ENCODE results near the gene EXT2. TPM values are rescaled to one million over a fixed set of nuclear protein-coding genes. Genes with fewer than 3 reads are reported as not detected.

Gene EXT2
- total and polyA plus RNA-seq, 2 experiments from 2014 or later: 44.1 to 53.1 TPM

DNA sequence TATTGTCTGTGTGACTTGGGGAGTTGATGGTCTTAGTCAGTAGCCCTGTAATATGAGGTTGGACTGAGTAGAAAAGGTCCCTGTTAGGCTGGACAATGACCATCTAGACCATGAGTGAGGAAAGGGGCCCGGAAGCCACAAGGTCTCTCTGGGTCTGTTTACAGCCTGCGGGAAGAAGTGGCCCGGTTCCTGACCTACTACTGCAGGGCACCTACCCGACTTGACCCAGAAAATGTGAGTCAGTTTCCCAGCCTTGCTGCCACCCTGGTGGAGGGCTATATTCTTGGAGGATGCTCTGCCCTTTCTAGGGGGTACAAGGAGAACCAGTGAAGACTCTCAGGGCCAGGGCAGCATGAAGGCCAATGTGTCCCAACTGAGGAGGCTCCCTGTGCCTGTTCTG lies 44.3 kb upstream of the EXT2 start:
- H3K27me3 ChIP-seq: peaks cover 8% of the 10 kb centered on the region
- TF ChIP-seq, protein P1, sequence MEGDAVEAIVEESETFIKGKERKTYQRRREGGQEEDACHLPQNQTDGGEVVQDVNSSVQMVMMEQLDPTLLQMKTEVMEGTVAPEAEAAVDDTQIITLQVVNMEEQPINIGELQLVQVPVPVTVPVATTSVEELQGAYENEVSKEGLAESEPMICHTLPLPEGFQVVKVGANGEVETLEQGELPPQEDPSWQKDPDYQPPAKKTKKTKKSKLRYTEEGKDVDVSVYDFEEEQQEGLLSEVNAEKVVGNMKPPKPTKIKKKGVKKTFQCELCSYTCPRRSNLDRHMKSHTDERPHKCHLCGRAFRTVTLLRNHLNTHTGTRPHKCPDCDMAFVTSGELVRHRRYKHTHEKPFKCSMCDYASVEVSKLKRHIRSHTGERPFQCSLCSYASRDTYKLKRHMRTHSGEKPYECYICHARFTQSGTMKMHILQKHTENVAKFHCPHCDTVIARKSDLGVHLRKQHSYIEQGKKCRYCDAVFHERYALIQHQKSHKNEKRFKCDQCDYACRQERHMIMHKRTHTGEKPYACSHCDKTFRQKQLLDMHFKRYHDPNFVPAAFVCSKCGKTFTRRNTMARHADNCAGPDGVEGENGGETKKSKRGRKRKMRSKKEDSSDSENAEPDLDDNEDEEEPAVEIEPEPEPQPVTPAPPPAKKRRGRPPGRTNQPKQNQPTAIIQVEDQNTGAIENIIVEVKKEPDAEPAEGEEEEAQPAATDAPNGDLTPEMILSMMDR (IDR thresholded peaks at IDR 0.05; ENCODE audit: low read depth, low read length): no peak
- H3K36me3 ChIP-seq: no peaks in the 10 kb centered on the region
- H3K4me3 ChIP-seq: no peak overlapping the region
- H3K9me3 ChIP-seq (ENCODE audit: low read depth): no peaks in the 10 kb centered on the region
- H3K4me1 ChIP-seq (ENCODE audit: low read depth): no peaks in the 10 kb centered on the region
- no peak overlapping the region for H3K27ac ChIP-seq
- no peak for DNase-seq (ENCODE audit: low read depth in 1 of 2, low spot score in 1 of 2)

DNA sequence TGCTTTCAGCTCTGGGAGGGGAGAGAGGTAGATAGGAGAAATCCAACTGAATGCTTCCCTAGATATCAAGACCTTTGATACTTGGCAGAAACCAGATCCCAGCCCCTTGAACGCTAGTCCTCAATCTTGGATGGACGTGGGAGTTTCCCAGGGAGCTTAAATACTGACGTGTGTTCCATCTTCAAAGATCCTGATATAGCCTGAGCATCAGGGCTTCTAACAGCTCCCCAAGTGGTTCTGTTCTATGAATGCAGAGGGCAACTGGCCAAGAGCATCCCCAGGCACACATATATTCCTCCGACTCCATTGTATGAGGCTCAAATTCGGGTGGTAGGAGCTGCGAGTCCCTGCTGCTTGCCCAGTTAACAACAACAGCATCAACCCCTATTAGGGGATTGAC lies 38.1 kb upstream of the EXT2 start:
- H3K36me3 ChIP-seq: no peaks in the 10 kb centered on the region
- TF ChIP-seq, protein P1 (IDR thresholded peaks at IDR 0.05; ENCODE audit: low read depth, low read length): no peak

DNA sequence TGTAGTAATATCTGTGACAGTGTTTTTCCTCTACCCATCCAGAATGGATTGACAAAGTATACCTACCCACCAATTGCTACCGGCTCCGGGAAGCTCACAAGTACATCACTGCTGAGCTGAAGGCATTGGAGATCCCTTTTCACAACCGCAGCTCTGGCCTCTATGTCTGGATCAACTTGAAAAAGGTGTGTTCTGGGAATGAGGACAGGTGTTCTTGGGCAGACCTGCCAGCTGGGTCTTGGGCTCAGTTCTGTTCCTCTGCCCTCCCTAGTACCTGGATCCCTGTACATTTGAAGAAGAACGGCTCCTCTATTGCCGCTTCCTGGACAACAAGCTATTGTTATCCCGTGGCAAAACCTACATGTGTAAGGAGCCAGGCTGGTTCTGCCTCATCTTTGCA lies 37.2 kb upstream of the EXT2 start:
- TF ChIP-seq, protein P1 (IDR thresholded peaks at IDR 0.05; ENCODE audit: low read depth, low read length): no peak
- no peaks in the 10 kb centered on the region for H3K4me1 ChIP-seq (ENCODE audit: low read depth)
- DNase-seq (ENCODE audit: low read depth in 1 of 2, low spot score in 1 of 2): no peak
- H3K27me3 ChIP-seq: no peaks in the 10 kb centered on the region
- H3K4me3 ChIP-seq: no peak overlapping the region
- no peaks in the 10 kb centered on the region for H3K36me3 ChIP-seq
- H3K9me3 ChIP-seq (ENCODE audit: low read depth): no peaks in the 10 kb centered on the region
- no peak overlapping the region for H3K27ac ChIP-seq

More for the DNA sequence above, 38.1 kb upstream of the EXT2 start:
- no peak overlapping the region for H3K27ac ChIP-seq
- DNase-seq (ENCODE audit: low read depth in 1 of 2, low spot score in 1 of 2): no peak
- no peaks in the 10 kb centered on the region for H3K9me3 ChIP-seq (ENCODE audit: low read depth)
- no peaks in the 10 kb centered on the region for H3K27me3 ChIP-seq
- H3K4me1 ChIP-seq (ENCODE audit: low read depth): no peaks in the 10 kb centered on the region
- H3K4me3 ChIP-seq: no peak overlapping the region

DNA sequence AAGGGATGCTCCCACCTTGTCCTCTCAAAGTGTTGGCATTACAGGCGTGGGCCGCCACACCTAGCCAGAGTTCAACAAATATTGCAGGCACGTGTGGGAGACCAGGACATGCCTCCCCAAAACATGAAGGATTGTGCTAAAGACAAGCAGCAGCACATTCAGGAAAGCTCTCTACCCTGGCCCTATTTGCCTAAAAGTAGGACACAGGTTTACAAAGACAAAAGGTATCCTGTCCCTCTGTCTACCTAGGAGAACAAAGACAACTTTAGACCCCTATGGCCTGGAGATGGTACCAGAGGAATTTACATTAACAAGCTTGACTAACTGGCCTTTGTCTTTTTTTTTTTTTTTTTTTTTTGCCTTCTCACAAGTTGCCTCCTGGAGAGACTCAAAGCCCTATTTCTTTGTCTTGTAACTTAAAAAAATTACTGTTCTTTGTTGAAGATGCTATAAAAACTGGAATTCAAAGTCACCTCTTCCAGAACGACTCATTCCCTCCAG lies 30.3 kb upstream of the EXT2 start:
- H3K27me3 ChIP-seq: no peaks in the 10 kb centered on the region
- no peaks in the 10 kb centered on the region for H3K36me3 ChIP-seq
- no peak overlapping the region for H3K4me3 ChIP-seq
- no peaks in the 10 kb centered on the region for H3K4me1 ChIP-seq (ENCODE audit: low read depth)
- no peak for DNase-seq (ENCODE audit: low read depth in 1 of 2, low spot score in 1 of 2)
- TF ChIP-seq, protein P1 (IDR thresholded peaks at IDR 0.05; ENCODE audit: low read depth, low read length): no peak
- H3K27ac ChIP-seq: no peak overlapping the region
- H3K9me3 ChIP-seq (ENCODE audit: low read depth): no peaks in the 10 kb centered on the region

DNA sequence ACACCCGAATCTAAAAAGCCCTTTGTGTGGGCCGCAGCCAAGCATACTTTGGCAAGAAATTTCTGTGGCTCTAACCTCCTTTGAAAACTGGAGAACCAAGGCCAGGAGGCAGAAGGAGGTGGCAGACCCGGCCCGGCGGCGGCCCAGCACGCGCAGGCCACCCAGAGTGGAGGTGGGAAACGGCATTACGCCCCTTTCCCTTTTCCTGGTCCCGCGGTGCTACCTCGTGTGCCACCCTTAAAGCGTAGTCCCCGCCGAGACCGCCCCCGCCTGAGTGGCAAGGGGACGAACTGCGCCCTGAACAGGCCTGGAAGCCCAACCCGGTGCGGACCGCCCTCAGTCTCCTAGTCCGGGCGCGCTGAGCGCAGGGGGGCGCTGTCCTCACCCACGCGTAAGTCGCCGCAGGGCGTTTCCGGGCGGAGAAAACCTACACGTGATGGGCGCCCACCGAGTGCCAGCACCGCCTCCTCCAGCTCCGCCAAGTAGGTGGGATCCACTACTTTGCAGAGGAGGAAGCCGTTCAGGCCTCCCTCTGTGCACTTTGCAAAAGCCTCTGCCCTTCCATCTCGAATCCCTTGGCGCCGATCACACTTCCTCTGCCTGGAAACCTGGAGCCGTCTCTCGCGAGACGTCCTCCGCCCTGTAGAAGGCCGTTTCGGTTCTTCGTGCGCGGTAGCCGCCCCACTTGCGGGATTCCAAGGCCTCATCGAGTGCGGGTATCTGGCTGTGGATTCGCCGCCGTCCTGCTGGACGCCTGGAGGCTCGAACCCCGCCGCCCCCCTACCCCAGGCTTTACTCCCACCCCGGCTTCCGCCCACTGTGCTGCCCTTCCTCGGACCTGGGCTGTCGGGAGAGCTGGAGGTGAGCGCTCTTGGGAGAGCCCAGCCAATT lies 29.4 kb upstream of the EXT2 start, which contains the start of gene ACCS:
Gene ACCS (plus strand): TSS at position 430 of the 891 bp plus-strand sequence. CDS start 1,358 bp downstream, outside the sequence.
- peak; percentile 89 to 98 for DNase-seq (ENCODE audit: low read depth in 1 of 2, low spot score in 1 of 2)
- TF ChIP-seq, protein P1 (IDR thresholded peaks at IDR 0.05; ENCODE audit: low read depth, low read length): peak; percentile 54

More for the DNA sequence above, 29.4 kb upstream of the EXT2 start, which contains the start of gene ACCS:
- no peaks in the 10 kb centered on the region for H3K36me3 ChIP-seq
- H3K27ac ChIP-seq: peak within 1 kb of the TSS; percentile 45
- H3K9me3 ChIP-seq (ENCODE audit: low read depth): no peaks in the 10 kb centered on the region
- H3K27me3 ChIP-seq: no peaks in the 10 kb centered on the region
- no peaks in the 10 kb centered on the region for H3K4me1 ChIP-seq (ENCODE audit: low read depth)
- peak within 1 kb of the TSS; percentile 28 for H3K4me3 ChIP-seq

All from cardiac muscle cell (in vitro differentiated cells and primary cell).